ENCODE data around the gene HSPA4L.

Gene HSPA4L

DNA sequence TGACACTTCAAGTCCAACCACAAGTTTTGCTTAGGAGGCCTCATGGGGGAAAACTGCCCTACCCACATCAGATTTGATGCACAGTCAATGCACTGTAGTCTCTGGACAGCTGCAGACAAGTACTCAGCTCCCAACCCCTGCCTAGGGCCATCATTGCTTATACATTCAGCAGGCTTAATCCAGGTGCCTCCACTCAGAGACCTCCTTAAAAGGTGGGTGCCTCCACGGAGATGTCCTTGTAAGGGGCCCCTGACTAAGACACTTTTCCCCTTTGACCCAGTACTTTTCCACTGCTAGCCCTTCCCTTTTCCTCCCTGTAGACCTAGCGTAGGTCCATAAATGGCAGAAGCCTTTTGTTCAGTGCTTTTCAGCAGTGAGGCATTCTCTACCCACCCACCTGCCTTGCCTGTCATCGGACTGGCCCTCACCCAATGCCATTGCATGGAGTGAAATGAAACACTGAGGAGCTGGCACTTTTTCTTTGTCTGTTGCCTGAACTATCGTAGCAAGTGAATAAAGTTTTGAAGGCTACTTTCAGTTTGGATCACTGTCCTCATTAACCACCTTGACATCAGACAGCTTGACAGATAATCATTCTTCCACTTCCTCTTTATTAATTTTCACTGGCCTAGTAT, 74.8 kb downstream of the HSPA4L start:
- Histone ChIP-seq H3K36me3 (ENCODE audit: control insufficient read depth in 1 of 2, insufficient read depth in 2 of 2, low read length in 2 of 2) (no peaks in the 10 kb centered on the region), H3K27me3 (ENCODE audit: control insufficient read depth in 1 of 2, insufficient read depth in 2 of 2, low read length in 2 of 2) (no peaks in the 10 kb centered on the region), H3K9me3 (ENCODE audit: control insufficient read depth in 1 of 2, low read length in 2 of 2) (peaks cover 0 to 3% of the 10 kb centered on the region in 2 donors), H3K4me1 (ENCODE audit: control insufficient read depth in 1 of 2, insufficient read depth in 2 of 2, low read length in 2 of 2) (peaks cover 0 to 7% of the 10 kb centered on the region in 2 donors), H3K27ac (ENCODE audit: low read depth, low read length) (no peak overlapping the region), H3K9ac (ENCODE audit: low read depth in 1 of 2, low read length in 2 of 2) (no peak overlapping the region), H3K4me3 (ENCODE audit: low read depth in 1 of 2, low read length in 2 of 2) (no peak overlapping the region)

DNA sequence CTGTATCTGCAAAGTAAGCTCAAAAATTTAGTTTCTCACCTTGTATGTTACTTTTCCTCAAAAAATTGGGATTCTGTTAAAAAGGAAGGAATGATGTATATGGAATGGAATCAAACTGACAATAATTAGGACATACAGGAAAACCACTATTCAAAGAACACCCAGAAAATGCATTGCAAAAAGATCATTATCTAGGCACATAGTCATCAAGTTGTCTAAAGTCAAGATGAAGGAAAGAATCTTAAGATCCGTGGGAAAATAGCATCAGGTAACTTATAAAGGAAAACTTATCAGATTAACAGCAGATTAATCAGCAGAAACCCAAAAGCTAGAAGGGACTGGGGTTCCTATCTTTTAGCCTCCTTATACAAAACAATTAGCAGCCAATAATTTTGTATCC, 75.5 kb downstream of the HSPA4L start:
- Histone ChIP-seq H3K27ac (ENCODE audit: low read depth, low read length) (no peak overlapping the region), H3K9ac (ENCODE audit: low read depth in 1 of 2, low read length in 2 of 2) (no peak overlapping the region), H3K4me1 (ENCODE audit: control insufficient read depth in 1 of 2, insufficient read depth in 2 of 2, low read length in 2 of 2) (peaks cover 0 to 7% of the 10 kb centered on the region in 2 donors), H3K9me3 (ENCODE audit: control insufficient read depth in 1 of 2, low read length in 2 of 2) (no peaks in the 10 kb centered on the region), H3K27me3 (ENCODE audit: control insufficient read depth in 1 of 2, insufficient read depth in 2 of 2, low read length in 2 of 2) (no peaks in the 10 kb centered on the region), H3K4me3 (ENCODE audit: low read depth in 1 of 2, low read length in 2 of 2) (no peak overlapping the region), H3K36me3 (ENCODE audit: control insufficient read depth in 1 of 2, insufficient read depth in 2 of 2, low read length in 2 of 2) (no peaks in the 10 kb centered on the region)

DNA sequence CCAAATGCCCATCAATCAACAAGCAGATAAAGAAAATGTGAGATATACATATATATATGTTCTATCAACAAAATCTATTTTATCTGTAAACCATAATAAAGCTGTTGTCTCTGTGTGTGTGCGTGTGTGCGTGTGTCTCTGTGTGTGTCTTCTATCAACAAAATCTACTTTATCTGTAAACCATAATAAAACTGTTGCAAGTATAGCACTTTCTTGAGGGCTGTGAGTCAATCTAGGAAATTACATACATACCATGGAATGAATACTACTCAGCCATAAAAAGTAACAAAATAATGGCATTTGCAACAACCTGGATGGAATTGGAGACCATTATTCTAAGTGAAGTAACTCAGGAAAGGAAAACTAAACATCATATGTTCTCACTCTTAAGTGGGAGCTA, 86.1 kb downstream of the HSPA4L start:
- Histone ChIP-seq H3K36me3 (ENCODE audit: control insufficient read depth in 1 of 2, insufficient read depth in 2 of 2, low read length in 2 of 2) (no peaks in the 10 kb centered on the region), H3K4me1 (ENCODE audit: control insufficient read depth in 1 of 2, insufficient read depth in 2 of 2, low read length in 2 of 2) (no peaks in the 10 kb centered on the region), H3K27ac (ENCODE audit: low read depth, low read length) (no peak overlapping the region), H3K9ac (ENCODE audit: low read depth in 1 of 2, low read length in 2 of 2) (no peak overlapping the region), H3K27me3 (ENCODE audit: control insufficient read depth in 1 of 2, insufficient read depth in 2 of 2, low read length in 2 of 2) (no peaks in the 10 kb centered on the region), H3K4me3 (ENCODE audit: low read depth in 1 of 2, low read length in 2 of 2) (no peak overlapping the region), H3K9me3 (ENCODE audit: control insufficient read depth in 1 of 2, low read length in 2 of 2) (no peaks in the 10 kb centered on the region)

DNA sequence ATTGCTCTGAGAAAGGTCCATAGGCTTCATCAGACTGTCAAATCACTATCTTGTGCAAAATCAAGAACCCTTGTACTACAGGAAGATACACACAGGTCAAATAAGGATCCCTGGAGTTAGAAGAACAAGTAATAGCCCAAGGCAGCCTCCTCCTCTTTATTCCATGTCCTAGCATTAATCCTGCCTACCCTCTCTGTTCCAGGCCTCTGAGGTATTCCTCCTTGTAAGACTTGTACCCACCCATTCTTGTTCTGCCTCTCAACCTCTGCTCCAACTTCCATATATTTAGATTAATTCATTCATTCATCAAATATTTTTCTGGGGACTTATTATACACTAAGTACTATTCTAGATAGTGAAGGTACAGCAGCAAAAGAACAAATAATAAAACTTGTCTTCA, 88.2 kb downstream of the HSPA4L start:
- H3K27ac ChIP-seq (ENCODE audit: low read depth, low read length): no peak overlapping the region
- no peaks in the 10 kb centered on the region for H3K36me3 ChIP-seq (ENCODE audit: control insufficient read depth in 1 of 2, insufficient read depth in 2 of 2, low read length in 2 of 2)
- no peak overlapping the region for H3K9ac ChIP-seq (ENCODE audit: low read depth in 1 of 2, low read length in 2 of 2)
- no peaks in the 10 kb centered on the region for H3K4me1 ChIP-seq (ENCODE audit: control insufficient read depth in 1 of 2, insufficient read depth in 2 of 2, low read length in 2 of 2)
- no peaks in the 10 kb centered on the region for H3K9me3 ChIP-seq (ENCODE audit: control insufficient read depth in 1 of 2, low read length in 2 of 2)
- H3K4me3 ChIP-seq (ENCODE audit: low read depth in 1 of 2, low read length in 2 of 2): no peak overlapping the region
- no peaks in the 10 kb centered on the region for H3K27me3 ChIP-seq (ENCODE audit: control insufficient read depth in 1 of 2, insufficient read depth in 2 of 2, low read length in 2 of 2)

DNA sequence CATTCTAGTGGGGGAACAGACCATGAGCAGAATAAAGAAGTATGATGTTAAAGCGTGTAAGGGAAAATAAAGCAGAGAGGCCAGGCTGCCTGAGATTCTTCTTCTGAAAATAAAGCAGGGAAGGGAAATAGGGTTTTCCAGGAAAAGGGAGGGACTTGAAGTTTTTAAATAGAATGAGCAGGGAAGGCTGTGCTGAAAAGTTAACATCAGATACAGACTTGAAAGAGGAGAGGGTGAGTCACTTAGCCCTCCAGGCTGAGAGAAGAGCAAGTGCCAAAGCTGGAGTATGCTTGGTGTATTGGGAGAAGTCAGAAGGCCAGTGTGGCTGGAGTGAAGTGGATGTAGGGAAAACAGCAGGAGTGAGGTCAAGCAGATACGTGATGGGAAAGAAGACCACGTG, 88.6 kb downstream of the HSPA4L start:
- no peaks in the 10 kb centered on the region for H3K36me3 ChIP-seq (ENCODE audit: control insufficient read depth in 1 of 2, insufficient read depth in 2 of 2, low read length in 2 of 2)
- no peaks in the 10 kb centered on the region for H3K27me3 ChIP-seq (ENCODE audit: control insufficient read depth in 1 of 2, insufficient read depth in 2 of 2, low read length in 2 of 2)
- no peak overlapping the region for H3K9ac ChIP-seq (ENCODE audit: low read depth in 1 of 2, low read length in 2 of 2)
- H3K4me3 ChIP-seq (ENCODE audit: low read depth in 1 of 2, low read length in 2 of 2): no peak overlapping the region
- H3K9me3 ChIP-seq (ENCODE audit: control insufficient read depth in 1 of 2, low read length in 2 of 2): no peaks in the 10 kb centered on the region
- no peak overlapping the region for H3K27ac ChIP-seq (ENCODE audit: low read depth, low read length)
- no peaks in the 10 kb centered on the region for H3K4me1 ChIP-seq (ENCODE audit: control insufficient read depth in 1 of 2, insufficient read depth in 2 of 2, low read length in 2 of 2)

DNA sequence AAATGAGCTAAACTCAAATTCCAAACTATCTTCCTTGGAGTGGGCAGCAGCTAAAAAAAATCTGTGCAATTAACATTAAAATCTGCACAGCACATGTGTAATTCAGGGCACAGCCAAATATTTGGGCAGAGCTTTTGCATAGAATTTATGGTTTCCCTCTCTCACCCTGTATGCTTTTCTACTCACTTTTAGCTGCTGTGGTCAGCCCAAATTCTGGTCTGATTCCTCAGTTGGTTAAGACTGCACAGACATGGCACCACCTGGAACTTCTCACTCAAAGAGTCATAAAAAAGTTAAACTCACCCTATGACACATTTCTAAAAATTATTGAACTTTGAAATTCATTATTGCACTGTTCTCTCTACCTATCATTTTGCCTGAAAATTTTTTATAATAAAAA, 93.7 kb downstream of the HSPA4L start:
- no peak overlapping the region for H3K4me3 ChIP-seq (ENCODE audit: low read depth in 1 of 2, low read length in 2 of 2)

DNA sequence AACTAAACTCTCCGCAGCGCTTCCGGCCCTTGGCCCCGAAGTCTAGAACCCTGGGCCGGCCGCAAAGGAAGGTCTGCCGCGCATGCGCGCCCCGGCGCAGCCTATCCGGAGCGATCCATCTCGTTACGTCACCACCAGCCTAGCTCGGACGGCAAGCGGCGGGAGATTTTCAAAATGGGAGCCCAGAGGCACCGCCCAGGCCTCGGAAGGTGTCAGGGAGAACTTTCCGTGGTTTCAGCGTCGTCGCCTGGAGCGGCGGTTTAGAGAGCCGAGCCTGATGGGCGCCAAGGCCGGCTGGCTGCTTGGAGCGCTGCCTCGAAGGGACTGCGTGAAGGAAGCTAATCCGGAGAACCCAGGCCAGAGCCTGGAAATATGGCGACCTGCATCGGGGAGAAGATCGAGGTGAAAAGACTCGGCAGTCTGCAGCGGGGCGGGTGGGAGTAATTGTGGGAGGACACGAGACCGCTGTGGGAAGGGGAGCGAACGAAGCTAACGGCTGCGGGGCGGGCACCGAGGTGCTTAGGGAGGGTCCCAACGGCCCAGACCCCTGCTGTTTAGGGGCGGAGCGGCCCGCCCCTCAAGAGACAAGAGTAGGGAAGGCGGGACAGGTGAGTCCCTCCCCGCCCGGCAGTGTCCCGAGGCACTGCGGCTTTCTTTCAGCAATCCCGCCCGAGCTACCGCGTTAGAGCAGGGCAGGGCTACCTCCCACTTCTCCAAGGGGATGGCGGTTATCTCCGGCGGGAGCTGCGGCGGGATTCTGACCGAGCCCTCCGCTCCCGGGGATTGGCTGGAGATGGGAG, 98.8 kb downstream of the HSPA4L start, which contains the start of gene PLK4:
Gene PLK4, plus strand, starts transcription at position 131 of the 800 bp plus-strand sequence. Its CDS starts 242 bp downstream, at position 373.
- Histone ChIP-seq H3K27me3 (ENCODE audit: control insufficient read depth in 1 of 2, insufficient read depth in 2 of 2, low read length in 2 of 2) (no peaks in the 10 kb centered on the region), H3K36me3 (ENCODE audit: control insufficient read depth in 1 of 2, insufficient read depth in 2 of 2, low read length in 2 of 2) (peaks cover 0 to 3% of the 10 kb centered on the region in 2 donors), H3K4me1 (ENCODE audit: control insufficient read depth in 1 of 2, insufficient read depth in 2 of 2, low read length in 2 of 2) (peaks cover 0 to 7% of the 10 kb centered on the region in 2 donors), H3K27ac (ENCODE audit: low read depth, low read length) (peak within 1 kb of the TSS; percentile 61), H3K9me3 (ENCODE audit: control insufficient read depth in 1 of 2, low read length in 2 of 2) (no peaks in the 10 kb centered on the region), H3K9ac (ENCODE audit: low read depth in 1 of 2, low read length in 2 of 2) (peak within 1 kb of the TSS; percentile 75 to 76), H3K4me3 (ENCODE audit: low read depth in 1 of 2, low read length in 2 of 2) (peak within 1 kb of the TSS; percentile 82 to 83)

More for the DNA sequence above, 93.7 kb downstream of the HSPA4L start:
- Histone ChIP-seq H3K27ac (ENCODE audit: low read depth, low read length) (no peak overlapping the region), H3K4me1 (ENCODE audit: control insufficient read depth in 1 of 2, insufficient read depth in 2 of 2, low read length in 2 of 2) (no peaks in the 10 kb centered on the region), H3K9ac (ENCODE audit: low read depth in 1 of 2, low read length in 2 of 2) (no peak overlapping the region), H3K9me3 (ENCODE audit: control insufficient read depth in 1 of 2, low read length in 2 of 2) (no peaks in the 10 kb centered on the region), H3K27me3 (ENCODE audit: control insufficient read depth in 1 of 2, insufficient read depth in 2 of 2, low read length in 2 of 2) (no peaks in the 10 kb centered on the region), H3K36me3 (ENCODE audit: control insufficient read depth in 1 of 2, insufficient read depth in 2 of 2, low read length in 2 of 2) (no peaks in the 10 kb centered on the region)

DNA sequence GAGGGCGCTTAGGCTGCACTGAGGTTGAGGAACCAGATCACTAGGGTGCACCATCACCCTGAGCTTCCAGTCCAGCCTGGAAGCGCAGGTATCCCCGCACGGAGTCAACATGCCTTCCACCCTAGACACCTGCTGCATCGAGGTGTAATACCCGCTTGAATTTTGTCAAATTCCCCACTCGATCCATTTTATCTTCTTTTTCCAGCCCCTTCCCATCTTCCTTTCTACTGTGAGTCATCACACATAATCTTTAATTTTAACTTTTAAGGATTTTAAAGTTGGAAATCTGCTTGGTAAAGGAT, 99.4 kb downstream of the HSPA4L start:
- H3K9ac ChIP-seq (ENCODE audit: low read depth in 1 of 2, low read length in 2 of 2): peak overlapping the region; percentile 75 to 76

DNA sequence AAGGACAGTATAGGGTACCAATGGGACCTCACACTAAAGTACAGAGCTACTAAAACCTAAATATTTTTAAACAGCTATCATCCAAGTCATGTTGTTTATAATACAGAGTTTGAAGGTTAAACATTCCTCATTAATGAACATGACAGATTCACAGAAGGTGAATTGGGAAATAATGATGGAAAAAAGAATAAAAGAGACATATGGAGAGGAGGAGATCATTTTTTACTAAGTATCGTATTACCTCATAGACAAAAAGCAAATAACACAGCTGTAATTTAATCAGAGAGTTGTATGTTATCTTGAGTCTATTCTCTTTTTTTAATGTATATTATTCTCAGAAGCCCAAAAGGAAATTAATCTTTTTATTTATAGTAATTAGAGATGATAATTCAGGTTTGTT, 106.4 kb downstream of the HSPA4L start:
- no peak overlapping the region for H3K4me3 ChIP-seq (ENCODE audit: low read depth in 1 of 2, low read length in 2 of 2)
- no peak overlapping the region for H3K27ac ChIP-seq (ENCODE audit: low read depth, low read length)
- H3K9ac ChIP-seq (ENCODE audit: low read depth in 1 of 2, low read length in 2 of 2): no peak overlapping the region
- peaks cover 0 to 12% of the 10 kb centered on the region in 2 donors for H3K36me3 ChIP-seq (ENCODE audit: control insufficient read depth in 1 of 2, insufficient read depth in 2 of 2, low read length in 2 of 2)
- H3K9me3 ChIP-seq (ENCODE audit: control insufficient read depth in 1 of 2, low read length in 2 of 2): no peaks in the 10 kb centered on the region
- H3K27me3 ChIP-seq (ENCODE audit: control insufficient read depth in 1 of 2, insufficient read depth in 2 of 2, low read length in 2 of 2): no peaks in the 10 kb centered on the region
- no peaks in the 10 kb centered on the region for H3K4me1 ChIP-seq (ENCODE audit: control insufficient read depth in 1 of 2, insufficient read depth in 2 of 2, low read length in 2 of 2)

More for the DNA sequence above, 99.4 kb downstream of the HSPA4L start:
- no peaks in the 10 kb centered on the region for H3K27me3 ChIP-seq (ENCODE audit: control insufficient read depth in 1 of 2, insufficient read depth in 2 of 2, low read length in 2 of 2)
- peaks cover 0 to 7% of the 10 kb centered on the region in 2 donors for H3K4me1 ChIP-seq (ENCODE audit: control insufficient read depth in 1 of 2, insufficient read depth in 2 of 2, low read length in 2 of 2)
- H3K4me3 ChIP-seq (ENCODE audit: low read depth in 1 of 2, low read length in 2 of 2): peak overlapping the region; percentile 82 to 83
- peaks cover 0 to 3% of the 10 kb centered on the region in 2 donors for H3K36me3 ChIP-seq (ENCODE audit: control insufficient read depth in 1 of 2, insufficient read depth in 2 of 2, low read length in 2 of 2)
- peak overlapping the region; percentile 27 for H3K27ac ChIP-seq (ENCODE audit: low read depth, low read length)
- no peaks in the 10 kb centered on the region for H3K9me3 ChIP-seq (ENCODE audit: control insufficient read depth in 1 of 2, low read length in 2 of 2)

DNA sequence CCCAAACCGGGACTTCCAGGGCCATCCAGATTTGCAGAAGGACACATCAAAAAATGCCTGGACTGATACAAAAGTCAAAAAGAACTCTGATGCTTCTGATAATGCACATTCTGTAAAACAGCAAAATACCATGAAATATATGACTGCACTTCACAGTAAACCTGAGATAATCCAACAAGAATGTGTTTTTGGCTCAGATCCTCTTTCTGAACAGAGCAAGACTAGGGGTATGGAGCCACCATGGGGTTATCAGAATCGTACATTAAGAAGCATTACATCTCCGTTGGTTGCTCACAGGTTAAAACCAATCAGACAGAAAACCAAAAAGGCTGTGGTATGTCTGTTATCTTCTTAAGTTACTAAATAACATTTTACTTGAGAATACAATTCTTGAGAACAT, 107.8 kb downstream of the HSPA4L start:
- Histone ChIP-seq H3K9me3 (ENCODE audit: control insufficient read depth in 1 of 2, low read length in 2 of 2) (no peaks in the 10 kb centered on the region), H3K9ac (ENCODE audit: low read depth in 1 of 2, low read length in 2 of 2) (no peak overlapping the region), H3K27me3 (ENCODE audit: control insufficient read depth in 1 of 2, insufficient read depth in 2 of 2, low read length in 2 of 2) (no peaks in the 10 kb centered on the region), H3K36me3 (ENCODE audit: control insufficient read depth in 1 of 2, insufficient read depth in 2 of 2, low read length in 2 of 2) (peaks cover 0 to 17% of the 10 kb centered on the region in 2 donors), H3K4me1 (ENCODE audit: control insufficient read depth in 1 of 2, insufficient read depth in 2 of 2, low read length in 2 of 2) (no peaks in the 10 kb centered on the region), H3K27ac (ENCODE audit: low read depth, low read length) (no peak overlapping the region), H3K4me3 (ENCODE audit: low read depth in 1 of 2, low read length in 2 of 2) (no peak overlapping the region)
